ENCODE results near the gene LHX3. TPM values are rescaled to one million over a fixed set of nuclear protein-coding genes. Genes with fewer than 3 reads are reported as not detected.

Gene LHX3
- total RNA-seq, 2 experiments from 2014 or later = 0.11 to 0.16 TPM

DNA sequence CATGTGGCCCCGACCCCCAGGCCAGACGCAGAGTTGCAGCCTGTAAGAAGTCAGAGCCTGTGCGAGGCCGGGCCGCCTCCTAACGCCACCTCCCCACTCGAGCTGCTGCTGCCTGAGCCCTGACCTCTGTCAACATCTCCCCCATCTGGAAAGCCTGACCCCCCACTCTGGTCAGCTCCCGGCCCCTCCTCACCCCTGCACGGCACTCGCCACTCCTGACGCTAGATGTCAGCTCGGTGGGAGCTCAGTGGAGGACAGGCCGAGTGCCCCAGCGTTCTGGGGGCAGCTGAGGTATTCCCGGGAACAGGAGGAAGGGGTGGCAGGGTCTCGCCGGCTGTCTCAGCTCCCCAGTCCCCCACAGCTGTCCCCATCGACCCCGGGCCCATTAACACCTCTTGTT is 19.9 kb downstream of the LHX3 start:
- H3K27ac ChIP-seq (ENCODE audit: low read depth in 1 of 2, low read length in 2 of 2) = no peak overlapping the region
- no peaks in the 10 kb centered on the region for H3K4me1 ChIP-seq (ENCODE audit: insufficient read depth, low read length)
- H3K27ac Mint-ChIP-seq = no peak overlapping the region
- TF ChIP-seq, protein P1, sequence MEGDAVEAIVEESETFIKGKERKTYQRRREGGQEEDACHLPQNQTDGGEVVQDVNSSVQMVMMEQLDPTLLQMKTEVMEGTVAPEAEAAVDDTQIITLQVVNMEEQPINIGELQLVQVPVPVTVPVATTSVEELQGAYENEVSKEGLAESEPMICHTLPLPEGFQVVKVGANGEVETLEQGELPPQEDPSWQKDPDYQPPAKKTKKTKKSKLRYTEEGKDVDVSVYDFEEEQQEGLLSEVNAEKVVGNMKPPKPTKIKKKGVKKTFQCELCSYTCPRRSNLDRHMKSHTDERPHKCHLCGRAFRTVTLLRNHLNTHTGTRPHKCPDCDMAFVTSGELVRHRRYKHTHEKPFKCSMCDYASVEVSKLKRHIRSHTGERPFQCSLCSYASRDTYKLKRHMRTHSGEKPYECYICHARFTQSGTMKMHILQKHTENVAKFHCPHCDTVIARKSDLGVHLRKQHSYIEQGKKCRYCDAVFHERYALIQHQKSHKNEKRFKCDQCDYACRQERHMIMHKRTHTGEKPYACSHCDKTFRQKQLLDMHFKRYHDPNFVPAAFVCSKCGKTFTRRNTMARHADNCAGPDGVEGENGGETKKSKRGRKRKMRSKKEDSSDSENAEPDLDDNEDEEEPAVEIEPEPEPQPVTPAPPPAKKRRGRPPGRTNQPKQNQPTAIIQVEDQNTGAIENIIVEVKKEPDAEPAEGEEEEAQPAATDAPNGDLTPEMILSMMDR (IDR thresholded peaks at IDR 0.05) = no peak
- H3K36me3 Mint-ChIP-seq (ENCODE audit: low read depth) = no peaks in the 10 kb centered on the region
- no peak overlapping the region for H3K4me3 ChIP-seq (ENCODE audit: low read length)
- ChIA-PET CTCF (no interaction called here), POLR2A (no interaction called here)
- ATAC-seq (ENCODE audit: poor library complexity) = no peak
- H3K27me3 ChIP-seq (ENCODE audit: control insufficient read depth in 1 of 2, insufficient read depth in 2 of 2, low read length in 2 of 2) = peaks cover 10 to 15% of the 10 kb centered on the region in 2 experiments
- no peaks in the 10 kb centered on the region for H3K4me1 Mint-ChIP-seq (ENCODE audit: low read depth)
- no peaks in the 10 kb centered on the region for H3K36me3 ChIP-seq (ENCODE audit: insufficient read depth, low read length)
- no peak overlapping the region for H3K4me3 Mint-ChIP-seq
- H3K9me3 ChIP-seq (ENCODE audit: control insufficient read depth in 1 of 2, insufficient read depth in 1 of 2, low read length in 2 of 2) = peaks cover 0 to 14% of the 10 kb centered on the region in 2 experiments
- no peak for DNase-seq
- intact Hi-C loops (cut with DNase I, micrococcal nuclease) = no loop called here
- peaks cover 51% of the 10 kb centered on the region for H3K27me3 Mint-ChIP-seq
- no peaks in the 10 kb centered on the region for H3K9me3 Mint-ChIP-seq

DNA sequence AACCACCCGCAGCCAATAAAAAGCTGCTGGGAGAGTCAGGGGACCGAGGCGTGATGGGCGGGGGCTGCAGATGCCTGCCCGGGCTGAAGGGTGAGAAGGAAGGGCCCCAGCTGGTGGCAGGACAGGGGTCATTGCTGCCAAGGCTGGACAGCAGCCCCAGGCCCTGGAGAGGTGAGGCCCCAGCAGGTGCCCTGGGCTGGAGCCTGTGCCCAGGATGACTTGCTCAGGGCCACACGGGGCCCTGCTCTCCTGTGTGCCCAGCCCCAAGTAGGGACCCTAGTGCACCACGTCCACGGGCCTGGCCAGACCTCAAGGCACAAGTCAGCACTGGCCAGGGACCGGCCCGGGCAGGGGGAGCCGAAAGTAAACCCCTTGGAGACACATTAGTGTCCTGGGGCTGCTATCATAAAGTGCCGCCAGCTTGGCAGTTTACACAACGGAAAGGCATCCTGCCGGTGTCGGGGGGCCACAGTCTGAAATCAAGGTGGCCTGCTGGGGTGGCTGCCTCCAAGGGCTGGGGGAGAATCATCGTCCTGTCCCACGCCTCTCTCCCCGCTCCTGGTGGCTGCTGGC is 22.0 kb downstream of the LHX3 start:
- H3K4me3 ChIP-seq (ENCODE audit: low read length) = no peak overlapping the region
- Mint-ChIP-seq H3K4me3 (no peak overlapping the region), H3K9me3 (no peaks in the 10 kb centered on the region), H3K36me3 (ENCODE audit: low read depth) (no peaks in the 10 kb centered on the region), H3K4me1 (ENCODE audit: low read depth) (no peaks in the 10 kb centered on the region), H3K27me3 (peaks cover 41% of the 10 kb centered on the region), H3K27ac (no peak overlapping the region)
- no peak overlapping the region for H3K27ac ChIP-seq (ENCODE audit: low read depth in 1 of 2, low read length in 2 of 2)
- H3K36me3 ChIP-seq (ENCODE audit: insufficient read depth, low read length) = no peaks in the 10 kb centered on the region
- H3K27me3 ChIP-seq (ENCODE audit: control insufficient read depth in 1 of 2, insufficient read depth in 2 of 2, low read length in 2 of 2) = peaks cover 5 to 6% of the 10 kb centered on the region in 2 experiments
- peaks cover 0 to 22% of the 10 kb centered on the region in 2 experiments for H3K9me3 ChIP-seq (ENCODE audit: control insufficient read depth in 1 of 2, insufficient read depth in 1 of 2, low read length in 2 of 2)
- DNase-seq = no peak
- no peaks in the 10 kb centered on the region for H3K4me1 ChIP-seq (ENCODE audit: insufficient read depth, low read length)
- ATAC-seq (ENCODE audit: poor library complexity) = no peak
- TF ChIP-seq, protein P1 (IDR thresholded peaks at IDR 0.05) = no peak
- ChIA-PET CTCF (no interaction called here), POLR2A (no interaction called here)
- intact Hi-C loops (cut with DNase I, micrococcal nuclease) = no loop called here

DNA sequence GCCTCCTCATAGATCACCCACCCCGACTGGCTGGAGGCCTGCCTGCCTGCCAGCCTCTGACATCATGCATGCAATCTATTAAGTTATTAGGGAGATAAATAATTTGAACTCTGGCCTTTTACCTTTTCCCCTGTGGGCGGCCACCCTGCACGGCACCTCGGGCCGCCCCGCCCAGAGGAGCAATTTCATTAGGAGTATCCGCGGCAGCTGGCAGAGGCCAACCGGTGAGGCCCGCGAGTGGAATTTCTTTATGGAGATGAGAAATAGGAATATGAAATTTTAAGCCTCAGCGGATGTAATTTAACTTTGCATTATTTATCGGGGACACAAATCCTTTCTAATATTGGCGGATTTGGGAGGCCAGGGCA is 22.5 kb downstream of the LHX3 start:
- DNase-seq (no peak), ATAC-seq (ENCODE audit: poor library complexity) (no peak)
- Histone ChIP-seq H3K27ac (ENCODE audit: low read depth in 1 of 2, low read length in 2 of 2) (no peak overlapping the region), H3K36me3 (ENCODE audit: insufficient read depth, low read length) (no peaks in the 10 kb centered on the region), H3K4me1 (ENCODE audit: insufficient read depth, low read length) (no peaks in the 10 kb centered on the region), H3K4me3 (ENCODE audit: low read length) (no peak overlapping the region), H3K27me3 (ENCODE audit: control insufficient read depth in 1 of 2, insufficient read depth in 2 of 2, low read length in 2 of 2) (peaks cover under 1 to 5% of the 10 kb centered on the region in 2 experiments), H3K9me3 (ENCODE audit: control insufficient read depth in 1 of 2, insufficient read depth in 1 of 2, low read length in 2 of 2) (peaks cover 0 to 18% of the 10 kb centered on the region in 2 experiments)
- Mint-ChIP-seq H3K27ac (no peak overlapping the region), H3K4me3 (no peak overlapping the region), H3K9me3 (no peaks in the 10 kb centered on the region), H3K36me3 (ENCODE audit: low read depth) (no peaks in the 10 kb centered on the region), H3K27me3 (peaks cover 36% of the 10 kb centered on the region), H3K4me1 (ENCODE audit: low read depth) (no peaks in the 10 kb centered on the region)
- ChIA-PET POLR2A (no interaction called here), CTCF (no interaction called here)
- intact Hi-C loops (cut with DNase I, micrococcal nuclease) = no loop called here
- TF ChIP-seq, protein P1 (IDR thresholded peaks at IDR 0.05) = no peak
